Keratinocyte (primary cell): Measurements from ENCODE around the gene TBRG4. TPM values are rescaled to one million over a fixed set of nuclear protein-coding genes. Genes with fewer than 3 reads are reported as not detected.

Source experiments
- DNase-seq: peaks from one replicate; pipeline ENCODE4 v3.0.0-alpha.2; 2011; ENCODE audit warnings: low read depth, missing footprints, low spot score
- FAIRE-seq: peaks from 2 replicates; lab custom pipeline; 2011; peaks lifted over from hg19 to GRCh38; lab: Jason Lieb, UNC
- H2AFZ ChIP-seq: 2 replicates; pipeline ENCODE4 v1.6.0; 2012; ENCODE audit warnings: low read length, control low read depth, inconsistent platforms; ENCODE audit not compliant: control insufficient read depth
- H3K27ac ChIP-seq: 2 replicates; pipeline ENCODE4 v1.5.1; 2011; ENCODE audit warnings: low read length; ENCODE audit not compliant: control insufficient read depth, insufficient read depth
- H3K27me3 ChIP-seq: 3 replicates; pipeline ENCODE4 v1.6.0; 2011; ENCODE audit warnings: low read length; ENCODE audit not compliant: control insufficient read depth, insufficient read depth; ENCODE audit errors: extremely low read depth
- H3K36me3 ChIP-seq, 2 experiments: 2 replicates in 1 of 2; 3 replicates in 1 of 2; pipeline ENCODE4 v1.5.1; 2011; ENCODE audit warnings: low read length in 2 of 2, mild to moderate bottlenecking in 1 of 2; ENCODE audit not compliant: control insufficient read depth in 2 of 2, insufficient read depth in 2 of 2; ENCODE audit errors: extremely low read depth in 1 of 2
- H3K4me1 ChIP-seq: 3 replicates; pipeline ENCODE4 v1.5.1; 2011; ENCODE audit warnings: low read length; ENCODE audit not compliant: control insufficient read depth, insufficient read depth; ENCODE audit errors: extremely low read depth
- H3K4me2 ChIP-seq: 3 replicates; pipeline ENCODE4 v1.6.0; 2011; ENCODE audit warnings: low read depth, low read length; ENCODE audit not compliant: control insufficient read depth, insufficient read depth; ENCODE audit errors: extremely low read depth
- H3K4me3 ChIP-seq, 3 experiments: fragments of 200-600 bp in 1 of 3; sonication (generic) in 1 of 3; 2 replicates in 2 of 3; 3 replicates in 1 of 3; pipeline ENCODE4 v1.5.1; 2011 to 2016; ENCODE audit warnings: low read length in 3 of 3, mild to moderate bottlenecking in 3 of 3, control low read depth in 2 of 3, inconsistent platforms in 1 of 3, low read depth in 1 of 3, mixed read lengths in 1 of 3, mixed run types in 1 of 3, moderate library complexity in 1 of 3; ENCODE audit not compliant: control insufficient read depth in 2 of 3, insufficient read depth in 2 of 3; ENCODE audit errors: extremely low read depth in 1 of 3
- H3K79me2 ChIP-seq: 2 replicates; pipeline ENCODE4 v1.6.0; 2012; ENCODE audit warnings: low read length; ENCODE audit not compliant: control insufficient read depth, insufficient read depth
- H3K9ac ChIP-seq: 3 replicates; pipeline ENCODE4 v1.6.0; 2011; ENCODE audit warnings: low read length; ENCODE audit not compliant: control insufficient read depth, insufficient read depth; ENCODE audit errors: extremely low read depth
- H3K9me1 ChIP-seq: 3 replicates; pipeline ENCODE4 v1.6.0; 2011; ENCODE audit warnings: low read length; ENCODE audit not compliant: control insufficient read depth, insufficient read depth; ENCODE audit errors: extremely low read depth
- H3K9me3 ChIP-seq: 2 replicates; pipeline ENCODE4 v1.5.1; 2012; ENCODE audit warnings: low read depth, low read length; ENCODE audit not compliant: control insufficient read depth
- H4K20me1 ChIP-seq: 3 replicates; pipeline ENCODE4 v1.6.0; 2011; ENCODE audit warnings: low read length; ENCODE audit not compliant: control insufficient read depth, insufficient read depth; ENCODE audit errors: extremely low read depth
- CTCF ChIP-seq, 3 experiments: IDR thresholded peaks in 1 of 3; conservative IDR thresholded peaks in 1 of 3; optimal IDR thresholded peaks in 1 of 3; 2 replicates in 2 of 3; 3 replicates in 1 of 3; pipeline versions ENCODE3 to v1.5.1; 2011; ENCODE audit warnings: low read length in 3 of 3, mild to moderate bottlenecking in 3 of 3, moderate library complexity in 2 of 3, control low read depth in 1 of 3, inconsistent platforms in 1 of 3; ENCODE audit not compliant: insufficient read depth in 2 of 3; ENCODE audit errors: extremely low read depth in 1 of 3
- EZH2 ChIP-seq: IDR thresholded peaks from one replicate; pipeline ENCODE4 v1.6.1; 2012; ENCODE audit warnings: inconsistent platforms, mild to moderate bottlenecking, low read length, moderate library complexity
- dilution Hi-C: fragments of 300-500 bp; cut with MboI; formaldehyde crosslinking; loops from one replicate; pipeline ENCODE4 v1.7.0; 2020; ENCODE audit warnings: low sequenced_read_pairs; ENCODE audit not compliant: extremely low pct_ligation_motif_present
- polyA plus RNA-seq, 5 experiments: library from polyadenylated mRNA; depleted of rRNA in 3 of 5; stranded (reverse) in 3 of 5; stranded (forward) in 1 of 5; unstranded in 1 of 5; fragments of >200 nt; gene quantifications; 1 replicate in 1 of 5; 2 replicates in 3 of 5; 3 replicates in 1 of 5; pipeline versions ENCODE4 v1.2.1 to v1.2.3, GENCODE V29; 2011 to 2012; ENCODE audit warnings: missing spikeins in 2 of 5, low read depth in 1 of 5, low replicate concordance in 1 of 5

Gene TBRG4
- polyA plus RNA-seq, 1 donor (not counting 4 experiments of a cell fraction or from before 2014, with no cell fraction given): 90.5 TPM

- Histone ChIP-seq H3K4me2 (peak overlapping the region; percentile 40), H3K79me2 (no peaks in the 10 kb centered on the region), H3K9ac (no peak overlapping the region), H3K36me3 (peaks cover 0 to 2% of the 10 kb centered on the region in 2 experiments), H4K20me1 (no peaks in the 10 kb centered on the region), H3K27ac (no peak overlapping the region), H3K9me3 (no peaks in the 10 kb centered on the region), H3K9me1 (no peaks in the 10 kb centered on the region), H2AFZ (no peak overlapping the region), H3K4me1 (peaks cover 12% of the 10 kb centered on the region), H3K27me3 (no peaks in the 10 kb centered on the region), H3K4me3 (no peak overlapping the region)
- no peak for TF ChIP-seq EZH2
- no peak for DNase-seq
- dilution Hi-C loops: no loop called here
- FAIRE-seq: no peak
Observed at GRCh38 chr7:45092931-45093235, 18.6 kb downstream of the TBRG4 start.

- H3K9ac ChIP-seq: no peak overlapping the region
- no peaks in the 10 kb centered on the region for H3K79me2 ChIP-seq
- dilution Hi-C loops: no loop called here
- no peaks in the 10 kb centered on the region for H3K36me3 ChIP-seq
- no peaks in the 10 kb centered on the region for H4K20me1 ChIP-seq
- H3K4me1 ChIP-seq: peaks cover 12% of the 10 kb centered on the region
- peak overlapping the region; percentile 40 for H3K4me2 ChIP-seq
- FAIRE-seq: peak; percentile 97
- no peaks in the 10 kb centered on the region for H3K27me3 ChIP-seq
- no peak overlapping the region for H3K4me3 ChIP-seq
- no peaks in the 10 kb centered on the region for H3K9me1 ChIP-seq
- DNase-seq: no peak
- peak overlapping the region; percentile 10 for H2AFZ ChIP-seq
- H3K27ac ChIP-seq: no peak overlapping the region
- peak in 1 of 3 experiments; percentile 9 for TF ChIP-seq CTCF (optimal IDR thresholded peaks at IDR 0.05 in 1 of 3, IDR thresholded peaks at IDR 0.05 in 1 of 3, conservative IDR thresholded peaks at IDR 0.05 in 1 of 3; ENCODE audit: extremely low read depth in 1 of 3, insufficient read depth in 2 of 3, low read length in 3 of 3)
- TF ChIP-seq EZH2: no peak
- H3K9me3 ChIP-seq: no peaks in the 10 kb centered on the region
Observed at GRCh38 chr7:45092100-45092930, 19.2 kb downstream of the TBRG4 start.
